Natural killer cell (primary cell): Measurements from ENCODE around the gene SURF4. TPM values are rescaled to one million over a fixed set of nuclear protein-coding genes. Genes with fewer than 3 reads are reported as not detected.
"Not testable (repeated sequence)": the region's sequence is repeated elsewhere in the genome, so short reads cannot be mapped to it uniquely, and the experiment has no call there.

Experiments
- ATAC-seq, 3 donors: fragments of 150-1000 bp in 2 of 3; fragments of 200-7000 bp in 1 of 3; cut with Tn5 transposase; 1 replicate in 1 of 3; 2 replicates in 2 of 3; pipeline ENCODE4 v1.10.0; 2021; ENCODE audit warnings: mild to moderate bottlenecking in 2 of 3, moderate library complexity in 2 of 3
- DNase-seq, 2 donors: peaks; one replicate each; pipeline versions ENCODE4 v3.0.0 to v3.0.0-alpha.2; 2013 to 2021; ENCODE audit warnings: mixed read lengths in 1 of 2
- H3K27ac ChIP-seq: one replicate; pipeline ENCODE4 v1.5.1; 2013; ENCODE audit warnings: mild to moderate bottlenecking, low read length
- H3K27me3 ChIP-seq: one replicate; pipeline ENCODE4 v1.6.1; 2013; ENCODE audit warnings: low read length; ENCODE audit not compliant: control insufficient read depth, insufficient read depth
- H3K36me3 ChIP-seq: one replicate; pipeline ENCODE4 v1.6.1; 2013; ENCODE audit warnings: low read length; ENCODE audit not compliant: control insufficient read depth, insufficient read depth
- H3K4me1 ChIP-seq: one replicate; pipeline ENCODE4 v1.6.1; 2013; ENCODE audit warnings: low read length; ENCODE audit not compliant: control insufficient read depth, insufficient read depth
- H3K4me3 ChIP-seq: one replicate; pipeline ENCODE4 v1.5.1; 2013; ENCODE audit warnings: low read length
- H3K9me3 ChIP-seq: one replicate; pipeline ENCODE4 v1.6.1; 2013; ENCODE audit warnings: low read length; ENCODE audit not compliant: control insufficient read depth, insufficient read depth
- H3K27ac Mint-ChIP-seq, 2 donors: one replicate each; pipeline ENCODE4 v1.8.0; 2022; ENCODE audit warnings: mild to moderate bottlenecking in 2 of 2, mixed read lengths in 2 of 2, moderate library complexity in 1 of 2
- H3K27me3 Mint-ChIP-seq, 2 donors: one replicate each; pipeline ENCODE4 v1.8.0; 2022; ENCODE audit warnings: low read depth in 2 of 2, mixed read lengths in 2 of 2
- H3K36me3 Mint-ChIP-seq: one replicate; pipeline ENCODE4 v1.8.0; 2022; ENCODE audit warnings: mixed read lengths
- H3K4me1 Mint-ChIP-seq, 2 donors: one replicate each; pipeline ENCODE4 v1.8.0; 2022; ENCODE audit warnings: mixed read lengths in 2 of 2
- H3K4me3 Mint-ChIP-seq: one replicate; pipeline ENCODE4 v1.8.0; 2022; ENCODE audit warnings: mild to moderate bottlenecking, moderate library complexity, mixed read lengths
- H3K9me3 Mint-ChIP-seq, 2 donors: one replicate each; pipeline ENCODE4 v1.8.0; 2022; ENCODE audit warnings: mixed read lengths in 2 of 2
- CTCF ChIP-seq: fragments of 200-600 bp; IDR thresholded peaks from one replicate; pipeline ENCODE4 v1.8.0; 2022; ENCODE audit warnings: antibody characterized with exemption
- WGBS: methylation state at CpG from one replicate; pipeline ENCODE4 v1.1.7; 2013; ENCODE audit warnings: missing lambda C conversion rate; ENCODE audit not compliant: insufficient coverage; 5-methylcytosine and 5-hydroxymethylcytosine counted together
- intact Hi-C: fragments of 100-400 bp; cut with micrococcal nuclease; formaldehyde crosslinking; loops from one replicate; pipeline ENCODE4 v1.14.2; 2022
- total RNA-seq, 4 donors: library from RNA; stranded (reverse); fragments of 120-200 nt in 1 of 4; gene quantifications; one replicate each; pipeline versions ENCODE4 v1.2.3 to v1.2.4, GENCODE V29; 2013 to 2022

The SURF4 gene
- total RNA-seq, 3 donors from 2014 or later (not counting 1 experiment from before 2014, with no cell fraction given), result 111 to 135 (median 114) TPM

DNA sequence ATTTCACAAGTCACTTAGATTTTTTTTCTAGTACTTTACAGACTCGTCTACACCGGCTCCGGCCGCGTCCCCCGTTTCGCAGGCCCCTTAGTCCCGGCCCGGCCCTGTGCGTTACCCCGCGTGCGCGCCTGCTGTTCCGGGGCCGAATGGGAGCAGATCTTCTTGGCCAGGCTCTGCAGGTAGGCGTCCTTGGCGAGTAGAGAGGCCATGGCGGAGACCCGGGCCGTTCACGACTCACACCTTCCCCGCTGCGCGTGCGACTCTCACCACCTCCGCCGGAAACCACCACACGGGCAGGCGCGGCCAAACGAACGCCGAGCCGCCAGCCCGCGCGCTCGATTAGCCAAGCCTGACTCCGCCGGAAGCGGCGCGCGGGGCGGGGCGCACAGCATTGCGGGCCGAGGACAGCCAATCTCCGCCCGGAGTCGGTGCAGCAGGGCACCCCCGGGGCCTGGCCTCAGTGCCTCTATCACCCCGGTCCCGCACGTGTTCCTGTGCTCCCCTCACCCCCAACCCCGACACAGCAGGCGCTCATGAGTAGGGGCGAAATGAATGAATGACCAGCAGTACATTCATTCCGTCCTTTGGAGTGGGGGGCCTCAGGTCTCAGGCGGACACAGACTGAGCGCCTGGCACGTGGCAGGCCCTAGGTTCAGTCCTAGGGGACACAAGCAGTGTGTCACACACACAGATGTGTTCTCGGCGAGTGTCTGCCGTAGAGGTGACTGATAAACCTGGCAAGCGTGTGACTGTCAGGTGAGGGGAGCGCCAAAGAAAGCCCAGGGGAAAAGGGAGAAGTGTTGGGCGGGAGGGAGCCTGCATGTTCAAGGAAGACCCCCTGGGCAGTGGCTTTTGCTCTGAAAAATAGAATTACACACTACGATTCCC is 39.7 kb downstream of the SURF4 start, which contains the start of gene SURF6:
Gene SURF6, minus strand, starts transcription at position 265 of the 888 bp plus-strand sequence. Its CDS starts 56 bp downstream, at position 209.
- DNase-seq, result peak; percentile 93 to 97
- Histone ChIP-seq H3K9me3 (no peaks in the 10 kb centered on the region), H3K36me3 (peaks cover 34% of the 10 kb centered on the region), H3K4me3 (peak within 1 kb of the TSS; percentile 95), H3K27ac (peak within 1 kb of the TSS; percentile 77), H3K4me1 (peaks cover 41% of the 10 kb centered on the region), H3K27me3 (no peaks in the 10 kb centered on the region)
- TF ChIP-seq CTCF, result no peak
- no peaks in the 10 kb centered on the region for H3K9me3 Mint-ChIP-seq
- intact Hi-C loops, result loop anchor here (1.0 to 2.0 kb wide), 2 partner anchors 12 to 41 kb away; partner anchors contain the start of genes MED22, RPL7A, STKLD1 and SURF4
- H3K27ac Mint-ChIP-seq, result peak within 1 kb of the TSS; percentile 91 to 95
- H3K27me3 Mint-ChIP-seq, result no peaks in the 10 kb centered on the region
- peak; percentile 90 to 97 (median 92) for ATAC-seq
- peak within 1 kb of the TSS; percentile 95 for H3K4me3 Mint-ChIP-seq
- 8% methylated on average over 69 of the region's 70 CpGs for WGBS
- H3K4me1 Mint-ChIP-seq, result peaks cover 39 to 53% of the 10 kb centered on the region in 2 donors
- peaks cover 9% of the 10 kb centered on the region for H3K36me3 Mint-ChIP-seq

DNA sequence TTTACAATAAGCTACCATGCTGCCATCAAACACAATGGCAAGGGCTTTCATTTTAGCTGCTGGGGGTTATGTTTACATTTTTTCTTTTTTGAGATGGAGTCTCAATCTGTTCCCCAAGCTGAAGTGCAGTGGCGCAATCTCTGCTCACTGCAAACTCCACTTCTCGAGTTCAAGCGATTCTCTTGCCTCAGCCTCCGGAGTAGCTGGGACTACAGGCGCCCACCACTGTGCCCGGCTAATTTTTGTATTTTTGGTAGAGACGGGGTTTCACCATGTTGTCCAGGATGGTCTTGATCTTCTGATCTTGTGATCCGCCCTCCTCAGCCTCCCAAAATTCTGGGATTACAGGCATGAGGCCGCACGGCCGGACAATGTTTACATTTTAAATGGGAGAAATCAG is 41.0 kb downstream of the SURF4 start:
- 93% methylated on average over 11 of the region's 11 CpGs for WGBS
- ATAC-seq, DNase-seq, H3K27ac ChIP-seq, intact Hi-C loops, H3K27me3 Mint-ChIP-seq, H3K9me3 Mint-ChIP-seq, H3K9me3 ChIP-seq, H3K4me3 ChIP-seq, H3K27me3 ChIP-seq: not testable (repeated sequence)
- peaks cover 33 to 45% of the 10 kb centered on the region in 2 donors for H3K4me1 Mint-ChIP-seq
- H3K36me3 Mint-ChIP-seq, result peaks cover 15% of the 10 kb centered on the region
- peak overlapping the region; percentile 95 for H3K4me3 Mint-ChIP-seq
- H3K36me3 ChIP-seq, result peaks cover 39% of the 10 kb centered on the region
- peaks cover 28% of the 10 kb centered on the region for H3K4me1 ChIP-seq
- H3K27ac Mint-ChIP-seq, result peak overlapping the region; percentile 91 to 95

- no peaks in the 10 kb centered on the region for H3K27me3 ChIP-seq
- peaks cover 24% of the 10 kb centered on the region for H3K4me1 ChIP-seq
- DNase-seq (no peak), ATAC-seq (no peak)
- intact Hi-C loops, result no loop called here
- Mint-ChIP-seq H3K27ac (peak overlapping the region; percentile 11 to 91), H3K27me3 (no peaks in the 10 kb centered on the region), H3K36me3 (peaks cover 11% of the 10 kb centered on the region), H3K4me3 (no peak overlapping the region), H3K4me1 (peaks cover 30 to 37% of the 10 kb centered on the region in 2 donors), H3K9me3 (no peaks in the 10 kb centered on the region)
- TF ChIP-seq CTCF, result no peak
- WGBS, result 97% methylated on average over 6 of the region's 6 CpGs
- no peak overlapping the region for H3K27ac ChIP-seq
- peaks cover 42% of the 10 kb centered on the region for H3K36me3 ChIP-seq
- no peak overlapping the region for H3K4me3 ChIP-seq
- H3K9me3 ChIP-seq, result no peaks in the 10 kb centered on the region
Observed at GRCh38 chr9:133334161-133334560, 41.7 kb downstream of the SURF4 start.

- no peak for DNase-seq
Observed at GRCh38 chr9:133333566-133333965, 42.3 kb downstream of the SURF4 start.

More at GRCh38 chr9:133333566-133333965, 42.3 kb downstream of the SURF4 start:
- intact Hi-C loops, result no loop called here
- H3K4me1 Mint-ChIP-seq, result peaks cover 32 to 38% of the 10 kb centered on the region in 2 donors
- ATAC-seq, result no peak
- H3K27me3 Mint-ChIP-seq, result no peaks in the 10 kb centered on the region
- Histone ChIP-seq H3K4me1 (peaks cover 24% of the 10 kb centered on the region), H3K36me3 (peaks cover 42% of the 10 kb centered on the region), H3K9me3 (no peaks in the 10 kb centered on the region), H3K27ac (no peak overlapping the region), H3K27me3 (no peaks in the 10 kb centered on the region), H3K4me3 (no peak overlapping the region)
- H3K9me3 Mint-ChIP-seq, result no peaks in the 10 kb centered on the region
- H3K36me3 Mint-ChIP-seq, result peaks cover 7% of the 10 kb centered on the region
- 97% methylated on average over 10 of the region's 10 CpGs for WGBS
- no peak for TF ChIP-seq CTCF
- no peak overlapping the region for H3K27ac Mint-ChIP-seq
- H3K4me3 Mint-ChIP-seq, result no peak overlapping the region
